DMS153 (cell line): Measurements from ENCODE around the gene PKP4.

Source experiments
- DNase-seq: peaks from one replicate; lab custom pipeline; 2025; lab: John Stamatoyannopoulos, UW

Gene PKP4

DNA sequence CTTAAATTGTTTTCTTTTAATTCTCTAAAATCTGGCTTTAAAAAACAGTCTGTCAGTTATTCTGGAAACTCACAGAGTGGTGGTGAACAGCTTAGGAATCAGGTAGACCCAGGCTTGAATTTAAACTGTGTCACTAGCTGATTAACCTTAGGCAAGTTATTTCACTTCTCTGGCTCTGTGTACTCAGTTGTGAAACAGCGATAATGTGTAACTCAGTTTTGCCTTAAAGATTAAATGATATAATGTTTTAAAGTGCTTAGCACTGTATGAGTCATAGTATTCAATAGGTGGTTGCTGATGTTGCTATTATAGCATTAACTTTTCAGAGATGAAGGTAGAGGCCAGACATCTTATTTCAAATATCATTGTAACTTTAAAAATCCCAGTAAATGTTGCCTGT lies 40.7 kb downstream of the PKP4 start:
- DNase-seq: no peak

DNA sequence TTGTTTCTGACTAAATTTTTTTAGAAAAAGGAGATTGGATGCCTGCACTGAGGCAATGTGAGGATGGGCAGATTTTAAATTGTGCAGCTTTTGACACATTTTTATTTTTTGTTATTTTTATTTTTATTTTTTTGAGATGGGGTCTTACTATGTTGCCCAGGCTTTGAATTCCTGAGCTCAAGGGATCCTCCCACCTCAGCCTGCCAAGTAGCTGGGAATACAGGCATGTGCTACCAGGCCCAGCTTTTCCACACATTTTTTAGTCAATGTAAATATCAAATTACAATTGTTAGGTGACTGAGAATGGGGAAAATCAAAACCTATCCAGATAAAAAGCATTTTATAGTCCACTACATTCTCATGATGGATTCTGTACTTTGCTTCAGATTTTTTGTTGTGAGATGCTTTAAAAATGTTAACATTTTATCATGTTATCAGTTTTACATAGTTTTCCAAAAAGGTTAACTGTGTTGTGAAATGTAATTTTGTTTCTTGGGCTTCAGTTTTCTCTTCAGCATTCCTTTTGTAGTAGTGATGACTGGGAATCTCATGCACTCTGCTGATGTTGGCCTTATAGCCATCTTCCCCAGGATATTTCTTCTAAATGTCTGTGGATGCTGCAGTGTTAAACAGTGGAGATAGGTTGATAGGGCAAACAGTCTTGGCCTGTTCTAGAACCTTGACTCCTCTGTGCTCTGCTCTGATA lies 41.4 kb downstream of the PKP4 start:
- no peak for DNase-seq

DNA sequence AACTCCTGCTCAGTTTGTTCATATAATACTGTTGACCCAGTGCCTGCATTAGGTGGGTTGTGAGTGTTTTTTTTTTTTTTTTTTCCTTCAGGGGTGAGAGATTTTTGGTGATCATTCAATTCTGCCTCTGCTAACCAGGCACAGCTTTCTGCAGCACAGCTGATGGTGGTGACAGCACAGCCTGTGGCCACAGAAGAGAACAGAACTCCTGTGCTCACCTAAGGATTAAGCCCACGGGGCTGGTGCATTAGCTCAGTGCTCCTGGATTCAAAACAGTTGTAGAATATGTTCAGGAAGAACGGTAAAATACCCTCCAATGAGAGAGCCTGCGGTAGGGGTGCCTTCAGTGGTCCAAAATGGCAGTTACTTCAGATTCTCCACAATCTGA lies 42.0 kb downstream of the PKP4 start:
- DNase-seq: no peak

DNA sequence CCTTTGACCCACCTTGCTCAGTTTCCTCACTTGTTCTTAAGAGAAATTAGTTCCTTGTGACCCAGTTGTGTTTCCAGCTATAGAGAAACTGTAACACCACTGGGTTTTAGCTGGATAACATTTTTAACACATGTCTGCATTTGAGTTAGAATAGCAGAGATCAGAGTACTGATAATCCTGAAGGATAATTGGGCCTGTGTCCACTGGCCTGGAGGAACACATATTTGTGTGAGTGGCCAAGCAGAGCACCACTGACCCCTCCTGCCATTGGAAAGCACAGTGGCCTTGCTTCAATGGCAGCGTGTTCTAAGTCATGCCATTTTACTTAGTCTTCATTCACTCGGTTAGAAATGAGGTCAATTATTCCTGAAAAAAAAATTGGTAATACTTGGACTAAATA lies 42.6 kb downstream of the PKP4 start:
- no peak for DNase-seq

DNA sequence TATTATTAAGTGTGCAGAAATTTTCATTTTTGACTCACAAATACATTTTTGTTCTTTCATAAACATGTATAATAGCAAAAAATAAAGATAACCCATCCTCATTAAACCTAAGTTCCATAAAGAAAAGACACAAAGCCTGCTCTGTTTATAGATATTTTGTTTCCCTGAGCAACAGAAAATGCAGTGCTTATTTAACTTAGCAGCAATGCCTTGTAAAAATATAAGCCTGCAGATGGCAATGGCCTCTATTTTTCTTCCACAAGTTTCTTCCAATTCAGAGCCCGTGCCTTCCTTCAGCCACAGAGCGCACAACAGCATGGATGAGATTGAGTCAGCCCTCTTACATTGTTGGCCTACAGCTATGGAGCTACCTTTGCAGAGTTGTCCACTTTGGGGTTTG lies 43.6 kb downstream of the PKP4 start:
- DNase-seq: no peak

DNA sequence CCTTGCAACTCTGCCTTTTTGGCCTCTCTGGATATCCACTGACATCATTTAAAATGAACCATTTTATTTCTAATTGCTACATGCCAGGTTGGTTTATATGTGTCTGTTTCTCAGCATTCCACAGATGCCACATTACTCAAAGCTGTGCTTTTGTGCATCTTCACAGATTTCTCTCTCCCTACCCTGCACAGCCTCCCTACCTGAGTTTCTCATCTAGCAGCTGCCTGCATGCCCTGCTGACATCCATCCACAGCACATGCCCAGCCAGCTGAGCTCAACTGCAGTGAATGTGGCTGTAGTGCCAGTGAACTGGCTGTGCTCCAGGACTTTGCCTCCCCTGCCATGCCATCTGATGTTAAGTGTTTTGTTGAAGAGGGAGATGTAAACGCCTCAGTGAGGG lies 44.5 kb downstream of the PKP4 start:
- DNase-seq: peak; percentile 58

DNA sequence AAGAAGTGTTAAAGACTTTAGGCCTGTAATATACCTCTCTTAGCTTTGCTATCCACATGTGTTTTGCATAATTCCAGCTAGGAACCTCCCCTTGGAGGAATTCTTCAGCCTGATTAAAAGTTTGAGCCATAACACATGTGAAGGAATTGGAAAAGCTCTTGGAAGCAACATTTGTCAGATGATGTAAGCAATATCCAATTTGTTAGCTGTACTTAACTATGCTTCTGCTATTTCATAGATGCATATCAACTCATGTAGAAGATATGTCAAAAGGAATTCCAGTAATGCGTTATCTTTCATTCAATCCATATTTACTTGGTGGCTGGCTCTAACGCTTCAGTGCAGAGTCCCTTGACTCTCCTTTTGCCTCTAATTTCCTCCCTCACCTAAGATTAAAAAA lies 46.2 kb downstream of the PKP4 start:
- no peak for DNase-seq

DNA sequence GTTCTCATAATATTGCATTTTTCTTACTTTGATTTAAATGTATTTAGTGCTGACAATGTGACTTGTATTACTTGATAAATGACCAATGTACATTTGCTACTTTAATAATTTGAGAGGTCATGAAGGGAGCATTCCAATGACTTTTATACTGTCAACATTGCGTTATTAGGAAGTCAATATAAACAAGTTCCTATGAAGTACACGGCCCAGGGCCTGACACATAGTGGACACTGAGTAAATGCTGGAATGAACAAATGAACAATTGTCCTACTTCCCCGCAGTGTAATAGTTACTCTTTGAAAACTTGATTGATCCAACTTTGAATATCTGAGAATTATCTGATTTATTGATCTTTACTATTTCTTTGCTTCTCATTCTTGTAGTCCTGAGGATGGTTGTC lies 47.3 kb downstream of the PKP4 start:
- DNase-seq: no peak

DNA sequence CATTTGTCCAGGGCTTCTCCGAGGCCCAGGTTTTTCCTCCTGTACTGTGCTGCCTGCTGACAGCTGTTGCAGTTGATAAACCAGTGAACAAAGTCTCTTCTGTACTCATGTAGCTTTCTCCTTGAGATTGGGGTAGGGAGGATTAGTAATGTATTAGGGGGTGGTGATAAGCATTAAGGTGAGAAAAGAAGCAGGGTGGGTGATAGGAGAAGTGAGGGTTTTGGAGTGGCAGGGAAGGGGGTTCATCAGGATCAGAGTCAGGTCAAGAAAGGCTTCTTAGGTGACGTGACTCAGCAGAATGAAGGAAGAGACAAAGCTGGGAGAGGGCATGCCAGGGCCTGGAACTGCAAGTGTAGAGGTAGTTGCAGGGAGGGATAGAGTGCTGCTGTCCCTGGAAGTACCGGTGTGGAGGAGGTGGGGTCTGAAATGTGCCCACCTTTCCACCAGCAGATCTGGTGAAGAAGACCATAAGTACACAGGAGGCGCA lies 48.7 kb downstream of the PKP4 start:
- no peak for DNase-seq

DNA sequence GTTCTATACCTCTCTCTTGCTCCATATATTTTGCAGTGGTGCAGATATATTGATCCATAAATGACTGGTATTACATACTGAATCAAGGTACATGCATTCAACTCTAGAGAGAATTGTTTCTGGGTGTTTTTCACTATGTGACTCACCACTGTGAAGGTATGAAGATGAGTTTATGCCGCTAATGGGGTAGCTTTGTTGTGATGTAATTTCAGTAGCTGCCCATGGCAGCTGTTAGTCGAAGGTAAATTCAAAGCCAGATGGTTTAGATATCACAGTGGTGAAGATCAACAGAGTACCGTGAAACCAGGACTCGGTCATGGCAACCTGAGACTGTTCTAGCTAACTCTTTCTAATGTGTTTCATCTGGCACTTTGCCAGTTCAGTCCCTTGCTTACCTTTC lies 50.4 kb downstream of the PKP4 start:
- no peak for DNase-seq

DNA sequence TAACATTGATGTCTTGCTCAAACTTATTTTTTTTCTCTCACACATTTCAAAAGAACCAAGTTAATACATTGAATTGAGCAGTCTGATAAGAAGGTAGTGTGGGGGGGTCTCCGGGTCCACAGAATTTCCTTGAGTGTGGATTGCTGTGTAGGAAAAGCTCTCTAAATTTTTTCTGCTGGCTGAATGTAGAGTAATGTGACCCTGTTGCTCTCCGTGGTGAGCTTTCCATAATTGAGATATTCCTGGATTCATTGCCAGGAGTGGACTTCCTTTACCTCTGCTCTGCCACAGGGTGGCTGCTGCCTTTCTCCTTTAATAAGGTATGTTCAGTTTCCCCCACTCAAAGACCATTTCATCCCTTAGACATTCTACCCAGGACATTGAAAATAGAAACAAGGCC lies 50.9 kb downstream of the PKP4 start:
- DNase-seq: no peak

DNA sequence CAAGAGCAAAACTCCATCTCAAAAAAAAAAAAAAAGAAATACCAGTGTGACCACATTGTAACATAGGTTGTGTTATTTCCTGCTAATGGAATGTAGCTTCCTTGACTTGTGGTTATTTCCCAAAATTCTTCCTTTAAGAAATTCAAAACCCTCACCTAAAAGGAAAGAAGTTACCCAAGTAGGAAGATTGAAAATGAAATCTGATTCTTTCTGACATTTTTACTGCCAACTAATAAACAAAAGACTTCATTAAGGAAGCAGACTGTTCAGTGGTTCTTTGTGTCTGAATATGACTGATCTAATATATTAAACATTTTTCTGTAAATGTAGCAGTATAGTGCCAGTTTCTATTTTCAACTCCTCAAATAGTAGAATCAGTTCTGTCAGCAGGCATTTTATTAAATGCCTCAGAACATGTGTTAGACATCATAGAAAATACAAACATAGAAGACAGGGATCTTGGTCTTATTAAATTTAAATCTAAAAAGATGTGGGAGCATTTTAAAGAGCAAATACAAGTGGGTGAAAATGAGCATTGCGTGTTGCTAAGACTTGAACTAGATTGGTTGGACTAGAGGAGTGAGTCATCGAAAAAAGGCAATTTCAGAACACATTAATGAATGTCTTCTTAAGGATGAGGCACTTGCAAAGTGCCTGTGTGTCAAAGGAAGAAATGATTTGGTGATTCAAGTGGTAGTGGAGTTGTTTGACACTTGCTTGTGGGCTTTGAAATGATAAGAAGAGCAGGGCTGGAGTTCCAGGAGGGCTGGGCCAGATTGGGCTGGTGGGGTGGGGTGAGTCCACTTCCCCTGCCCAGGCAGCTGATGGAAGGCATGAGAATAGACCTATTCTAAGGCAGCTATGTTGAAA lies 53.4 kb downstream of the PKP4 start:
- no peak for DNase-seq

DNA sequence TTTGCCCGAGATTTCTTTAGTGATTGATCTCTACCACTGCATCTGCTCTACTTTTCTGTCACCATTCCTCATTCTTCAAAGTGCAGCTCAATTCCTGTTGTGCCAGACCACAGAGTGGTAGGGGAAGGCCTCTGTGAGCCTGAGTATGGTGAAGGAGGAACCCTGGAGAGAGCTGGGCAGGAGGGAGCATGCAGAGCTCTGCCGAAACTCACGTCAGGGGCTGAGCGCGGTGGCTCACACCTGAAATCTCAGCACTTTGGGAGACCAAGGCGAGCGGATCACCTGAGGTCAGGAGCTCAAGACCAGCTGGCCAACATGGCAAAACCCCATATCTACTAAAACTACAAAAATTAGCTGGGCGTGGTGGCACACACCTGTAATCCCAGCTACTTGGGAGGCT lies 54.1 kb downstream of the PKP4 start:
- no peak for DNase-seq

DNA sequence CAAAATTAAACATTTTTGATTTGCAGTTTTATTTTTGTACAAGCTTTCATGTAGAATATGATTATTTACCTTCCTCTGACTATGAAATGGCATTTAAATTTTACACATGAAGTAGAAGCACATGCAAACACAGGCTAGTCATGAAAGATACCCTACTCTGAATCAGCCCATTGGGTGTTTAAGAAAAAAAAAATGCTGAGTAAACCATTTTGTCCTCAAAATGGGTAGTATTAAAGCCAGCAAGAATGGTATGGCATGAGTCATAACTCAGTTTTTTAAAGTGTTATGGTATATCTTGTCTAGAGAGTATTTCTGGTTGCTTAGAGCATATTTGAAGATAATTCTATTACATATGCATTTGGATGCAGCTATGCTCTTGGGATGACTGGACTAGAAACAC lies 55.0 kb downstream of the PKP4 start:
- no peak for DNase-seq

DNA sequence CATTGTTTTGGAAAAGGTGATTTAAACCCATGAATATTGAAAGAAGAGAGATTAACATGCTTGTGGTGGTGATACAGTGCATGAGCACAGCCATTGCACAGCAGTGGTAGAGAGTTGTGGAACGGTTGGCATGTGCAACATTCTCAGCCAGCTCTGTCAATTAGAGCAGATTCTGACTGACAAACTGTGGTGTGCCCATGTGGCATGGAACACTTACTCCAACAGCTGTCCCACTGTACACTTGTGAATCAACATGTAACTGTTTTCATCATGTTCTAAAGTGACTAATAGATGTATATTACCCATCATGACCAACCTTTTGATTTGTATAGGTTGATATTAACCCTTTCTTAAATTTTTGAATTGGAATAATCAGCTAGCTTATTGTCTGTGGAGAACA lies 55.6 kb downstream of the PKP4 start:
- DNase-seq: no peak

DNA sequence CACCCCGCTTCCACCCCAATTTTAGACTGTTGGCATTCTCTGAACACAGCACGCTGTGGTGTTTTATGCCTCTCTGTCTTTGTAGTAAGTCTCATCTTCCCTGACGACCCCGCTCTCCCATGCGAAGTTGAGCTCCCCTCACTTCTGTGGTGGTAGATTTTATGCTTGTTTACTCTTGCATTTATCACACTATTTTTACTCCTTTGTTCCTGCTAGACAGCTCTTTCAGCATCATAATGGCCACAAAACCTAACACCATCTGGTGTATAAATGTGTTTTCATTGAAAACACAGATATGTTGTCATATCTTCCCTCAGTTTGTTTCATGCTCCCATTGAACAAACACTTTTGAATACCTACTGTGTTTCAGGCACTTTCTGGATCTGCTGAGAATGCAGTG lies 57.1 kb downstream of the PKP4 start:
- DNase-seq: no peak

DNA sequence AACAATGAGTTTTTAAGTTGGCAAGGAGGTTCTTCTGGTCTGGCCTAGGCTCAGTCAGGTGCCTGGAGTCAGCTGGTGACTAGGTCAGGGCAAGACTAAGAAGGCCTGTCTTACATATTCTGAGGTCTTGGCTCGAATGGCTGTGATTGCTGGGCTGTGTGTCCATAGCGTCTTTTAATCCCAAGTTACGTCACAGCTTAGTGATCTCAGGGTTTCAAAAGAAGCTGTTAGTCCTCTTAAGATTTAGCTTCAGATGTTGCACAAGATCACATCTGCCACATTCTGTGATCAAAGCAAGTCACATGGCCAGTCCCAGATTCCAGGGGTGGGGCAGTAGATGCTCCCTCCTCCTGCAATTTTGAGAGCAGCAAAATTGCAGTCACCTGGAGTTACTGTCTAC lies 61.3 kb downstream of the PKP4 start:
- no peak for DNase-seq

DNA sequence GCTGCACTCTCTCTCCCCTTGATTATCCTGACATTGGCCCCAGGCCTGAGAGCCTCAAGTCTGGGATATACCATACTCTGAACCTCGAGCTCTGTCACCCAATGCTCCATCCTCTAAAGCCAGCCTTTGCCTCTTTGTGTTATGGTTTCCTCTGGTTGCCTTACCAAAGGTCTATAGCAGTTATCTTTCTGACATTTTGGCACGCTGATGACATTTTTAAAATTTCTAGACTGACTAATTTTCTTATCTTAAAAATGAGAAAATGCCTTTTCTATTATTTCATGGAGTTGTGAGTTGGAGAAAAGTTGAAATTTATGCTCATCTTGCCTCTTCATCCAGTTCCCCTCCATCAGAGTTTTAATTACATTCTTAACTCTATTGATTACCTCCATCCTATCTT lies 62.7 kb downstream of the PKP4 start:
- DNase-seq: no peak

DNA sequence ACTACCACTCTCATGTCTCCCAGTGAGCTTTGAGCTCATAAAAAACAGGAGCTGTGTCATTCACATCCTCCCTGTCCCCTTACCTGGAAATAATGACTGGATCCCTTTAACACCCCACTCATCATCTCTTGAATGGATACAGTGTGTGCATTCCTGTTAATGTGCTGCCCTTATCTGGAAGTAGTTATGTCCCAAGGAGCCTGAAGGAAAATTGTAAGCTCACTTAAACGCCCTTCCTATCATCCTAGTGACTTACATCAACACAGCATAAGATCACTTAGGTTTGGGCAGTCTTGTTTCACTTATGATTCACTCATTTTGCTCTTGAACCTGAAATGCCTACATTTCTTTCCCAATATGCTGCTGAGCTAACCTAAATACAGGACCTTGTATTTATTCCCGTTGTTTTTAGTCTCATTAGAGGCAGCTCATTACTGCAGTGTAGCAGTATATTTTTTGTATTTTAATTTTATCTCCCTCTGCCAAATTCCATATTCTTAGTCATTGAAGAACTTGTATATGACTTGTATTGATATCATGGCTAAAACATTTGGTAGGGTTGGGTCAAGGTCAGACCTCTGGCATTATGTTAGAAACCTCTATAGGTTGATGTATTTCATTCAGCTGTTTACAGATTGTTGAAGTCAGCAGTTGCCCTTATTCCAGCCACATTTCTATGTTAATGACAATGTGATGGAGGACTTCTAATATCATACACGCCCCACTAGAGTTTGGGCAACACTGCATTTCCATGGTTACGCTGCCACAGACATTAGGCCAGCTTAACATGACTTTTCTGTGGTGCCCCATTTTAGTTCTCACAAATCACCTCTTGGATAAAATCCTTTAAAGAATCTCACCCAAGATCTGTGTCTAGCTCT lies 72.9 kb downstream of the PKP4 start:
- DNase-seq: no peak

DNA sequence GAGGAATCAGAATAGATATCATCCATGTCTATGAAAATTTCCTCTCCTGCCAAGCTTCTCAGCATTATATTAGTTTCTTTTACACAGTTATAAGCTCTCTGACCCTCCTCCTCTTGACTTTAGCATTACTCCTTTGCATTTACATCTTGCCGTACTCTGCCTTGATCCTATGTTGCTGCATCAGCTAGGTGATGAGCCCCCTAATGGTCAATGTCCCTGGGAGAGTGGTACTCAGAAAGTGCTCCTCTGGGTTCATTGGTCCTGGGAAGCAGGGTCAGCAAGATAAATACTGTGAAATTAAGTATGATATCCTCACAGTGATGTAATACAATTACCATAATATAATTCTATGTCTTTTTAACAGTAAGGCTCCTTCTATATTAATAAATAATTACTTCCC lies 74.1 kb downstream of the PKP4 start:
- no peak for DNase-seq

DNA sequence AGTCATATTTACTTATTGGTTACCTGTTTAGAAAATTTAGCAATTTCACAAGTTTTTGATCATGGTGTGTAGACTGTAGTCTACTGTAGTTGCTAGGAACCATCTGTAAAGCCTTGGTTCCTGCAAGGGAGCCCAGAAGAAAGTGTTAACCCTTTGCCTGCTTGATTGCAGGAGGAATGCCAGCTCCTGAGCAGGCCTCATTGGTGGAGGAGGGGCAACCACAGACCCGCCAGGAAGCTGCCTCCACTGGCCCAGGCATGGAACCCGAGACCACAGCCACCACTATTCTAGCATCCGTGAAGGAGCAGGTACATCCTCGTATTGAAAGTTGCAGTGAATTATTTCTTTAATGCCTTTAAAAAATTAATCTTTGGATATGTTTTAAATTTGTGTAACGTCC lies 76.3 kb downstream of the PKP4 start:
- DNase-seq: no peak

DNA sequence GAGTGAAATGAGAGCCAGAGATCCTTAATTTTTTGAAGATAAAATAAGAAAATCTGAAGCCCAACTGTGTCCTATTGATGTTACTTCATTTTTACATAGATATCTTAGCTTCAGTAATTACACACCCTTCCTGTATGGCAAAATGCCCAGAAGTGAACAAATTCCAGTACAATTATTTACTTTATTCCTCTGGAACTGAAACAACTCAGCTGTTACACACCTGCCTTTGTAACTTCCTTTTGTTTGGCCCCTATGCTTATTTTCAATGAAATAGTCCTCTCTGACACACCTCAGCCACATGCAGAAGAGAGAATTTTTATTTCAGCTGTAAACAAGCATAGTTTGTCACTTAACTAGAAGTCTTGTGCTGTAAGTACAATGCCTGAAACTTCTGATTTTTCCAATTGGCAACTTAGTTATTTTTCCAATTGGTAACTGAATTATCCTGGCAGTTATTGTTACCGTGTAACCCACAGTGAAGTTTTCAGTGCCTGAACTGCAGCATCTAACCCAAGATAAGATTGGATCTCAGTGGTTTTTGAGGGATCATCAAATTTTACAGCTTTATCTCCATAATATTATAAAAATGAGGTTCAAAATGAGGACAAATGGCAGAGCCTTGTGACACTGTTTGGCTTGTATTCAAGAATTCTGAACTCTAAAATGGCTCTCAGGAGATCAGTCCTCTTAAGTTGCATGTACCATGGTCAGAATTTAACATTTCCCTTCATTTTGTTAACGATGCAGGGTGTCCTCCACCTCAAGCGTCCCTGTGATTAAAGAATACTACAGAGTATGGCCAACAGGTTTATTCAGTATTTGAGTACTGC lies 82.6 kb downstream of the PKP4 start:
- DNase-seq: peak; percentile 84
